ENCODE data around the gene VPS13D.

DNA sequence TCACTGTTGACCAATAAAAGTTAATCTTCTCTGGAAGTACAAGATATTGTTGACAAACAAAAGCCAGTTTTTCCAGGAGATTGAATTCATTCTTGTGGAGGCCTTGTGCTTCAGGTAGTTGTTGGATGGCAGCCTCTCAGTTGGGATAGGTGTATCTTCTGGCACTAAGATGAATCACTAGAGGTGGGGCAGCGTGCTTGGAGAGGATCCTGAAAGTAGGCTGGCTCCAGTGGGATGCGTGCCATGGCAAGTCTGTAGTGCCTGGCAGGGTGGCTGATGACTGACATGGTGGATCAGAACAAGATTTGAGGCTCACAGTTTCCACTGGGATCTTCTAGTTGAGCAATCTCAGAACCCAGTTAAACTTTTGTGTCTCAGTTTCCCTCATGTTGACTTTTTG lies 2.4 kb downstream of the VPS13D start:
- TF ChIP-seq, protein P1, sequence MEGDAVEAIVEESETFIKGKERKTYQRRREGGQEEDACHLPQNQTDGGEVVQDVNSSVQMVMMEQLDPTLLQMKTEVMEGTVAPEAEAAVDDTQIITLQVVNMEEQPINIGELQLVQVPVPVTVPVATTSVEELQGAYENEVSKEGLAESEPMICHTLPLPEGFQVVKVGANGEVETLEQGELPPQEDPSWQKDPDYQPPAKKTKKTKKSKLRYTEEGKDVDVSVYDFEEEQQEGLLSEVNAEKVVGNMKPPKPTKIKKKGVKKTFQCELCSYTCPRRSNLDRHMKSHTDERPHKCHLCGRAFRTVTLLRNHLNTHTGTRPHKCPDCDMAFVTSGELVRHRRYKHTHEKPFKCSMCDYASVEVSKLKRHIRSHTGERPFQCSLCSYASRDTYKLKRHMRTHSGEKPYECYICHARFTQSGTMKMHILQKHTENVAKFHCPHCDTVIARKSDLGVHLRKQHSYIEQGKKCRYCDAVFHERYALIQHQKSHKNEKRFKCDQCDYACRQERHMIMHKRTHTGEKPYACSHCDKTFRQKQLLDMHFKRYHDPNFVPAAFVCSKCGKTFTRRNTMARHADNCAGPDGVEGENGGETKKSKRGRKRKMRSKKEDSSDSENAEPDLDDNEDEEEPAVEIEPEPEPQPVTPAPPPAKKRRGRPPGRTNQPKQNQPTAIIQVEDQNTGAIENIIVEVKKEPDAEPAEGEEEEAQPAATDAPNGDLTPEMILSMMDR (IDR thresholded peaks at IDR 0.05) = no peak
- no peak for TF ChIP-seq POLR2A (IDR thresholded peaks at IDR 0.05)

All from right lobe of liver (tissue), 4 donors.